ENCODE results near the gene VNN1.
"Not testable (repeated sequence)": the region's sequence is repeated elsewhere in the genome, so short reads cannot be mapped to it uniquely, and the experiment has no call there.

VNN1 gene

GRCh38 chr6:132666118-132666517 lies 47.7 kb downstream of the VNN1 start:
- no peak for DNase-seq

GRCh38 chr6:132664309-132665034 lies 49.4 kb downstream of the VNN1 start:
- no peak for DNase-seq

- DNase-seq, result no peak
These were observed 50.2 kb downstream of the VNN1 start for GRCh38 chr6:132663661-132664060.

GRCh38 chr6:132661906-132662305 lies 51.9 kb downstream of the VNN1 start:
- DNase-seq, result no peak

GRCh38 chr6:132659082-132659481 lies 54.8 kb downstream of the VNN1 start, which contains the start of gene TAAR1:
Gene TAAR1 (minus strand): TSS chr6:132659182. CDS start chr6:132646003, 13,179 bp downstream.
- DNase-seq, result no peak

GRCh38 chr6:132651062-132651461 lies 62.8 kb downstream of the VNN1 start:
- DNase-seq, result no peak

GRCh38 chr6:132650429-132650828 lies 63.4 kb downstream of the VNN1 start:
- DNase-seq, result no peak

- DNase-seq, result no peak
These were observed 65.0 kb downstream of the VNN1 start for GRCh38 chr6:132648828-132649227.

GRCh38 chr6:132648356-132648755 lies 65.5 kb downstream of the VNN1 start:
- no peak for DNase-seq

GRCh38 chr6:132643547-132643946 lies 70.3 kb downstream of the VNN1 start:
- no peak for DNase-seq

GRCh38 chr6:132637135-132637534 lies 76.7 kb downstream of the VNN1 start:
- DNase-seq, result not testable (repeated sequence)

- DNase-seq, result not testable (repeated sequence)
These were observed 77.9 kb downstream of the VNN1 start for GRCh38 chr6:132635906-132636305.

- not testable (repeated sequence) for DNase-seq
These were observed 78.6 kb downstream of the VNN1 start for GRCh38 chr6:132635288-132635687.

- no peak for DNase-seq
These were observed 79.1 kb downstream of the VNN1 start for GRCh38 chr6:132634796-132635195.

GRCh38 chr6:132633362-132633761 lies 80.5 kb downstream of the VNN1 start:
- no peak for DNase-seq
